ENCODE data around the gene VAX1. TPM values are rescaled to one million over a fixed set of nuclear protein-coding genes. Genes with fewer than 3 reads are reported as not detected.
"Not testable (repeated sequence)": the region's sequence is repeated elsewhere in the genome, so short reads cannot be mapped to it uniquely, and the experiment has no call there.

Gene VAX1
- polyA plus RNA-seq (2013) = not detected

GRCh38 chr10:117137911-117138642 lies at the start of gene VAX1:
TSS of gene VAX1 (minus strand) at chr10:117138270. CDS start at chr10:117138056, 214 bp downstream.
- no peaks in the 10 kb centered on the region for H3K36me3 ChIP-seq (ENCODE audit: control insufficient read depth in 4 of 4, insufficient read depth in 4 of 4, low read length in 3 of 4)
- H3K27ac ChIP-seq (ENCODE audit: insufficient read depth in 1 of 2, low read depth in 1 of 2, low read length in 2 of 2, poor library complexity in 1 of 2, severe bottlenecking in 2 of 2) = no peak within 1 kb of the TSS
- WGBS (ENCODE audit: insufficient coverage) = 7% methylated on average over 46 of the region's 65 CpGs
- H3K4me1 ChIP-seq (ENCODE audit: control extremely low read depth in 1 of 4, control insufficient read depth in 4 of 4, insufficient read depth in 4 of 4, low read length in 3 of 4) = peaks cover 0 to 35% (median 21%) of the 10 kb centered on the region in 4 experiments
- POLR2A ChIA-PET = no interaction called here
- peak within 1 kb of the TSS in 4 of 7 experiments; percentile 13 to 58 (median 46) for H3K4me3 ChIP-seq (ENCODE audit: control insufficient read depth in 1 of 7, extremely low read depth in 1 of 7, insufficient read depth in 4 of 7, low read depth in 2 of 7, low read length in 6 of 7)
- CTCF ChIA-PET = no interaction called here
- H3K27me3 ChIP-seq (replicated peaks in 2 of 5; ENCODE audit: control insufficient read depth in 4 of 5, insufficient read depth in 5 of 5, low read length in 4 of 5) = peaks cover 11 to 97% (median 58%) of the 10 kb centered on the region in 5 experiments
- DNase-seq = peak in 1 of 3 donors; percentile 26
- no peaks in the 10 kb centered on the region for H3K9me3 ChIP-seq (ENCODE audit: control extremely low read depth in 1 of 5, control insufficient read depth in 4 of 5, insufficient read depth in 2 of 5, low read depth in 1 of 5, low read length in 4 of 5)

- Histone ChIP-seq H3K27ac (ENCODE audit: insufficient read depth in 1 of 2, low read depth in 1 of 2, low read length in 2 of 2, poor library complexity in 1 of 2, severe bottlenecking in 2 of 2) (no peak overlapping the region), H3K36me3 (ENCODE audit: control insufficient read depth in 4 of 4, insufficient read depth in 4 of 4, low read length in 3 of 4) (no peaks in the 10 kb centered on the region), H3K9me3 (ENCODE audit: control extremely low read depth in 1 of 5, control insufficient read depth in 4 of 5, insufficient read depth in 2 of 5, low read depth in 1 of 5, low read length in 4 of 5) (peaks cover 0 to 6% (median 0%) of the 10 kb centered on the region in 5 experiments), H3K4me3 (ENCODE audit: control insufficient read depth in 1 of 7, extremely low read depth in 1 of 7, insufficient read depth in 4 of 7, low read depth in 2 of 7, low read length in 6 of 7) (no peak overlapping the region), H3K27me3 (replicated peaks in 2 of 5; ENCODE audit: control insufficient read depth in 4 of 5, insufficient read depth in 5 of 5, low read length in 4 of 5) (peaks cover 0 to 11% (median 7%) of the 10 kb centered on the region in 5 experiments), H3K4me1 (ENCODE audit: control extremely low read depth in 1 of 4, control insufficient read depth in 4 of 4, insufficient read depth in 4 of 4, low read length in 3 of 4) (no peaks in the 10 kb centered on the region)
- peak in 2 of 3 donors; percentile 14 to 34 for DNase-seq
- CTCF ChIA-PET = interaction anchor here (0.8 to 2.5 kb wide), 7 partner anchors 11 to 396 kb away, joined by 3 to 6 read pairs (median 4); no protein-coding TSS in a partner anchor
- 68% methylated on average over 3 of the region's 4 CpGs for WGBS (ENCODE audit: insufficient coverage)
- POLR2A ChIA-PET = interaction anchor here (0.6 kb wide), 1 partner anchor 574 kb away, joined by 3 read pairs; no protein-coding TSS in a partner anchor
These were observed 49.0 kb upstream of the VAX1 start for GRCh38 chr10:117186832-117187615.

- WGBS (ENCODE audit: insufficient coverage) = 94% methylated on average over 2 of the region's 4 CpGs
- CTCF ChIA-PET = interaction anchor here (0.8 to 2.5 kb wide), 5 partner anchors 10 to 395 kb away, joined by 3 to 6 read pairs (median 3); no protein-coding TSS in a partner anchor
- H3K9me3 ChIP-seq (ENCODE audit: control extremely low read depth in 1 of 5, control insufficient read depth in 4 of 5, insufficient read depth in 2 of 5, low read depth in 1 of 5, low read length in 4 of 5); DNase-seq; H3K4me3 ChIP-seq (ENCODE audit: control insufficient read depth in 1 of 7, extremely low read depth in 1 of 7, insufficient read depth in 4 of 7, low read depth in 2 of 7, low read length in 6 of 7); H3K36me3 ChIP-seq (ENCODE audit: control insufficient read depth in 4 of 4, insufficient read depth in 4 of 4, low read length in 3 of 4); POLR2A ChIA-PET; H3K4me1 ChIP-seq (ENCODE audit: control extremely low read depth in 1 of 4, control insufficient read depth in 4 of 4, insufficient read depth in 4 of 4, low read length in 3 of 4); H3K27ac ChIP-seq (ENCODE audit: insufficient read depth in 1 of 2, low read depth in 1 of 2, low read length in 2 of 2, poor library complexity in 1 of 2, severe bottlenecking in 2 of 2): not testable (repeated sequence)
- H3K27me3 ChIP-seq (replicated peaks in 2 of 5; ENCODE audit: control insufficient read depth in 4 of 5, insufficient read depth in 5 of 5, low read length in 4 of 5) = peaks cover 0 to 13% (median 7%) of the 10 kb centered on the region in 5 experiments
These were observed 47.7 kb upstream of the VAX1 start for GRCh38 chr10:117185817-117186216.

- Histone ChIP-seq H3K9me3 (ENCODE audit: control extremely low read depth in 1 of 5, control insufficient read depth in 4 of 5, insufficient read depth in 2 of 5, low read depth in 1 of 5, low read length in 4 of 5) (peaks cover 0 to 5% (median 0%) of the 10 kb centered on the region in 5 experiments), H3K36me3 (ENCODE audit: control insufficient read depth in 4 of 4, insufficient read depth in 4 of 4, low read length in 3 of 4) (no peaks in the 10 kb centered on the region), H3K4me1 (ENCODE audit: control extremely low read depth in 1 of 4, control insufficient read depth in 4 of 4, insufficient read depth in 4 of 4, low read length in 3 of 4) (no peaks in the 10 kb centered on the region), H3K27me3 (replicated peaks in 2 of 5; ENCODE audit: control insufficient read depth in 4 of 5, insufficient read depth in 5 of 5, low read length in 4 of 5) (peaks cover 0 to 20% (median 7%) of the 10 kb centered on the region in 5 experiments), H3K27ac (ENCODE audit: insufficient read depth in 1 of 2, low read depth in 1 of 2, low read length in 2 of 2, poor library complexity in 1 of 2, severe bottlenecking in 2 of 2) (no peak overlapping the region), H3K4me3 (ENCODE audit: control insufficient read depth in 1 of 7, extremely low read depth in 1 of 7, insufficient read depth in 4 of 7, low read depth in 2 of 7, low read length in 6 of 7) (no peak overlapping the region)
- 100% methylated on average over 1 of the region's 3 CpGs for WGBS (ENCODE audit: insufficient coverage)
- ChIA-PET CTCF (interaction anchor here (1.0 kb wide), 1 partner anchor 17 kb away, joined by 3 read pairs; no protein-coding TSS in a partner anchor), POLR2A (no interaction called here)
- DNase-seq = no peak
These were observed 46.8 kb upstream of the VAX1 start for GRCh38 chr10:117184821-117185220.

GRCh38 chr10:117184296-117184695 lies 46.2 kb upstream of the VAX1 start:
- CTCF ChIA-PET = interaction anchor here (1.0 kb wide), 1 partner anchor 16 kb away, joined by 3 read pairs; no protein-coding TSS in a partner anchor
- WGBS (ENCODE audit: insufficient coverage) = 98% methylated on average over 9 of the region's 10 CpGs

GRCh38 chr10:117178190-117178589 lies 40.1 kb upstream of the VAX1 start:
- POLR2A ChIA-PET = no interaction called here
- Histone ChIP-seq H3K9me3 (ENCODE audit: control extremely low read depth in 1 of 5, control insufficient read depth in 4 of 5, insufficient read depth in 2 of 5, low read depth in 1 of 5, low read length in 4 of 5) (no peaks in the 10 kb centered on the region), H3K4me3 (ENCODE audit: control insufficient read depth in 1 of 7, extremely low read depth in 1 of 7, insufficient read depth in 4 of 7, low read depth in 2 of 7, low read length in 6 of 7) (no peak overlapping the region), H3K4me1 (ENCODE audit: control extremely low read depth in 1 of 4, control insufficient read depth in 4 of 4, insufficient read depth in 4 of 4, low read length in 3 of 4) (peaks cover 5 to 16% (median 15%) of the 10 kb centered on the region in 4 experiments), H3K27me3 (replicated peaks in 2 of 5; ENCODE audit: control insufficient read depth in 4 of 5, insufficient read depth in 5 of 5, low read length in 4 of 5) (peaks cover 2 to 28% (median 9%) of the 10 kb centered on the region in 5 experiments), H3K36me3 (ENCODE audit: control insufficient read depth in 4 of 4, insufficient read depth in 4 of 4, low read length in 3 of 4) (no peaks in the 10 kb centered on the region), H3K27ac (ENCODE audit: insufficient read depth in 1 of 2, low read depth in 1 of 2, low read length in 2 of 2, poor library complexity in 1 of 2, severe bottlenecking in 2 of 2) (no peak overlapping the region)
- no CpG with 5 or more reads among the region's 3 CpGs for whole genome bisulfite sequencing (ENCODE audit: insufficient coverage)
- CTCF ChIA-PET = interaction anchor here (1.9 to 6.0 kb wide), 4 partner anchors 8 to 497 kb away, joined by 6 to 82 read pairs (median 12); no protein-coding TSS in a partner anchor
- no peak for DNase-seq

More at GRCh38 chr10:117184296-117184695, 46.2 kb upstream of the VAX1 start:
- Histone ChIP-seq H3K27me3 (replicated peaks in 2 of 5; ENCODE audit: control insufficient read depth in 4 of 5, insufficient read depth in 5 of 5, low read length in 4 of 5) (peaks cover 0 to 22% (median 9%) of the 10 kb centered on the region in 5 experiments), H3K27ac (ENCODE audit: insufficient read depth in 1 of 2, low read depth in 1 of 2, low read length in 2 of 2, poor library complexity in 1 of 2, severe bottlenecking in 2 of 2) (no peak overlapping the region), H3K9me3 (ENCODE audit: control extremely low read depth in 1 of 5, control insufficient read depth in 4 of 5, insufficient read depth in 2 of 5, low read depth in 1 of 5, low read length in 4 of 5) (peaks cover 0 to 2% (median 0%) of the 10 kb centered on the region in 5 experiments), H3K36me3 (ENCODE audit: control insufficient read depth in 4 of 4, insufficient read depth in 4 of 4, low read length in 3 of 4) (no peaks in the 10 kb centered on the region), H3K4me3 (ENCODE audit: control insufficient read depth in 1 of 7, extremely low read depth in 1 of 7, insufficient read depth in 4 of 7, low read depth in 2 of 7, low read length in 6 of 7) (no peak overlapping the region), H3K4me1 (ENCODE audit: control extremely low read depth in 1 of 4, control insufficient read depth in 4 of 4, insufficient read depth in 4 of 4, low read length in 3 of 4) (no peaks in the 10 kb centered on the region)
- POLR2A ChIA-PET = no interaction called here
- DNase-seq = no peak
